ENCODE data around the gene KRTAP12-2.
"Not testable (repeated sequence)": the region's sequence is repeated elsewhere in the genome, so short reads cannot be mapped to it uniquely, and the experiment has no call there.

The KRTAP12-2 gene

DNA sequence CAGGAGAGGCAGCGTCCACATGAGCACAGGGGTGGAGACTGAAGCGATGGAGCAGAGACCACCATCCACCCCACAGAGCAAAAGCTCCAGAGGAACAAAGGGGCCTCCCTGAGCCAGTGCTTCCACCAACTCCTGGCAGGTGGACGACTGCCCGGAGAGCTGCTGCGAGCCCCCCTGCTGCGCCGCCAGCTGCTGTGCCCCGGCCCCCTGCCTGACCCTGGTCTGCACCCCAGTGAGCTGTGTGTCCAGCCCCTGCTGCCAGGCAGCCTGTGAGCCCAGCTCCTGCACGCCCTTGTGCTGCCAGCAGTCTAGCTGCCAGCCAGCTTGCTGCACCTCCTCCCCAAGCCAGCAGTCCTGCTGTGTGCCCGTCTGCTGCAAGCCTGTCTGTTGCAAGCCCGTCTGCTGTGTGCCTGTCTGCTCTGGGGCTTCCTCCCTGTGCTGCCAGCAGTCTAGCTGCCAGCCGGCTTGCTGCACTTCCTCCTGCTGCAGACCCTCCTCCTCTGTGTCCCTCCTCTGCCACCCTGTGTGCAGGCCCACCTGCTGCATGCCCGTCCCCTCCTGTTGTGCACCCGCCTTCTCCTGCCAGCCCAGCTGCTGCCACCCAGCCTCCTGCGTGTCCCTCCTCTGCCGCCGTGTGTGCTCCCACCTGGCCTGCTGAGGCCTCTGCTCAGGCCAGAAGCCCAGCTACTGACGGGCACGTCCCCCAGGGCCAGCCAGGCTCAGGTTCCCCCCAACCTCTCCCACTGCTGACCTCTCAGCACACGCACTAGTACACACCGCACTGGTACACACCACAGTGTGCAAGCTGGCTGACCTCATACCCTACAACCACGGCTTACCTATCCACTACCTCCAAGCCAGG lies 35.6 kb upstream of the KRTAP12-2 start:
- peak; percentile 76 for DNase-seq

DNA sequence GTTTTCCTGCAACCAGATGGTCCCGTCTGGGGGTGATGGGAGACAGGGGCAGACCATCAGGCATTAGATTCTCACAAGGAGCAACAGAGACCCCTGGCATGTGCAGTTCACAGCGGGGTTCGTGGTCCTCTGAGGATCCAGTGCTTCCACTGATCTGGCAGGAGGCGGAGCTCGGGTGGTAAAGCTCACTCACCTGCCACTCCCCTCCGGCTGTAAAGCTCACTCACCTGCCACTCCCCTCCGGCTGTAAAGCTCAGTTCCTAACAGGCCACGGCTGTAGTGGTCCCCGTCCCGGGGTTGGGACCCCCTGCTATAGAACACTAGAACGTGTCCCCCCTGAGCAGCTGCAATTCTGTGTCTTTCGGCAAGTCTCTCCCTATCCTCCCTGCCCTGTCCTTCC lies 34.8 kb upstream of the KRTAP12-2 start:
- peak; percentile 57 for DNase-seq

DNA sequence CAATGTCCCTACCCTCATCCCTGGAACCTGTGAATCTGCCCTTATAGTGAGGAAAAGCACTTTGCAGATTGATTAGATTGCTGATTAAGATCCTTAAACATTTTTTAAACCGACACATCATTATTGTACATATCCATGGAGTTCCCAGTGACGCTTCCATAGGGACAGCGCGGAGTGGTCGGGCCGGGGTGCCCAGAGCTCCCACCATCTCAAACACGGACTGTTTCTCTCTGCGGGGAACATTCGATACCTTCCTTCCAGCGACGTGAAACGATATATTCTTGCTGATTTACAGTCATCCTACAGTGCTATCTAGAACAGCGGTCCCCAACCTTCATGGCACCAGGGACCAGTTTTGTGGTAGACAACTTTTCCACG lies 34.3 kb upstream of the KRTAP12-2 start:
- no peak for DNase-seq

GRCh38 chr21:44700101-44701022 lies 33.6 kb upstream of the KRTAP12-2 start:
- no peak for DNase-seq

DNA sequence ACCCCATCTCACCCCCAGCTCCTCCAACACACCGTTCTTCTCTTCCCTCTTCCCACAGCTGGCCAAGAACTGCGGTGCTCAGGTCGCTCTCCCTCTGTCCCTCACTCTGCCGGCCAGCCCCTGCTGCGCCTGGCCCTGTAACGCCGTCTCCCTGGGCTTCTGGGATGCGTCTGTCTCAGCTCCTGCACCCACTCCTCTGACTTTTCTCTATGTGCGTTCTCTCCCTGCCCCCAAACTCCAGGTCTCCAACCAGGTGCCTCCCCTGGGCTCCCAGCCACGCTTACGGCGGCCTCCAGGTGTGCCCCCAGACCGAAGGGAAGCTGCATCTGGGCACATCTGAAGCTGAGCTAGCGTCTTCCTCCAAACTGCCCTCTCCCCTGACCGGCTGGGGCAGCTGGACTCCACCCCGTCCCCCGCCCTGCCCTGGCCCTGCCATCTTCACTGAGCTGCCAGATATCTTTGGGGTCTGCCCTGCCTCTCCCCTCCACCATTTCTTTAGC lies 32.8 kb upstream of the KRTAP12-2 start:
- DNase-seq: no peak

- no peak for DNase-seq
Measured at GRCh38 chr21:44697811-44698734, 31.3 kb upstream of the KRTAP12-2 start.

- not testable (repeated sequence) for DNase-seq
Measured at GRCh38 chr21:44697172-44697810, 30.6 kb upstream of the KRTAP12-2 start, which contains the start of gene KRTAP10-12. Gene KRTAP10-12 (plus strand): TSS chr21:44697172. CDS start chr21:44697202, 30 bp downstream.

- DNase-seq: no peak
Measured at GRCh38 chr21:44696572-44696971, 29.8 kb upstream of the KRTAP12-2 start.

GRCh38 chr21:44695641-44696040 lies 28.9 kb upstream of the KRTAP12-2 start:
- no peak for DNase-seq

DNA sequence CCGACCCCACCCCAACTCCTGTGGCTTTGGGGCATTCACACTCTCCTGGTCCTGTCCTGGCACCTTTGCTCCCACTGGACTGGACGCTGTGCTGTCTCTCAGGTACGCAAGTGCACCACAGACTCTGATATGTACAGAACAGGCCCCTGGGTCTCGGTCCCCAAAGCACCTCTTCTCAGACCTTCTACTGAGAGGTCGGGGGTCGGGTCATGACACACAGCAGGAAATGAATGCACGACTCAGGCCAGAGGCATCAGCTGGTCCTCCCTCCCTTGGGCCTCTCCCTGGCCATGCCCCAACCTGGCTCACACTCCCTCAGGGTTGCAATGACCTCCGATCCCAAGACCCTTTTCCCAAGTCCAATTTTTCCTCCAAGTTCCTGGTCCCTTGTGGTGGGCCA lies 28.5 kb upstream of the KRTAP12-2 start:
- DNase-seq: no peak

- no peak for DNase-seq
Measured at GRCh38 chr21:44694776-44695175, 28.0 kb upstream of the KRTAP12-2 start.

- DNase-seq: no peak
Measured at GRCh38 chr21:44692798-44693512, 26.2 kb upstream of the KRTAP12-2 start.

GRCh38 chr21:44691686-44692085 lies 25.0 kb upstream of the KRTAP12-2 start:
- no peak for DNase-seq

- not testable (repeated sequence) for DNase-seq
Measured at GRCh38 chr21:44689740-44690139, 23.0 kb upstream of the KRTAP12-2 start.

DNA sequence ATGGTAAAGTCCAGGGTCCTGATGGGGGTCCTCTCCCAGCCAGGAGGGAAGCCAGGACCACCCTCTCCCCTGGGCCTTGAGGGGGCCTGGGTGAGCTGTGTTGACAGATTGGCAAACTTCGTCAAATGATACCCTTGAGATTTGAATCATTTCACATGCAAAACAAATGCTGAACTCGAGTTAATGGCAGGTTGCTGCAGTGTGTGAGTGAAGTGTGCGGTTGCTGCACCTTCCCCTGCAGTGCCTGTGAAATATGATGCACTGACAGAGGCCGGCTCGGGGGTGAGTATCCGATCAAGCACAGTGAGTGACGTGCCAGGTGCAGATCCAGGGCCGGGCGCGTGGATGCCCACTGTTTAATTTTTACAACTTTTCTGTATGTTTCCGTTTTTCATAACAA lies 20.9 kb upstream of the KRTAP12-2 start:
- peak; percentile 76 for DNase-seq

DNA sequence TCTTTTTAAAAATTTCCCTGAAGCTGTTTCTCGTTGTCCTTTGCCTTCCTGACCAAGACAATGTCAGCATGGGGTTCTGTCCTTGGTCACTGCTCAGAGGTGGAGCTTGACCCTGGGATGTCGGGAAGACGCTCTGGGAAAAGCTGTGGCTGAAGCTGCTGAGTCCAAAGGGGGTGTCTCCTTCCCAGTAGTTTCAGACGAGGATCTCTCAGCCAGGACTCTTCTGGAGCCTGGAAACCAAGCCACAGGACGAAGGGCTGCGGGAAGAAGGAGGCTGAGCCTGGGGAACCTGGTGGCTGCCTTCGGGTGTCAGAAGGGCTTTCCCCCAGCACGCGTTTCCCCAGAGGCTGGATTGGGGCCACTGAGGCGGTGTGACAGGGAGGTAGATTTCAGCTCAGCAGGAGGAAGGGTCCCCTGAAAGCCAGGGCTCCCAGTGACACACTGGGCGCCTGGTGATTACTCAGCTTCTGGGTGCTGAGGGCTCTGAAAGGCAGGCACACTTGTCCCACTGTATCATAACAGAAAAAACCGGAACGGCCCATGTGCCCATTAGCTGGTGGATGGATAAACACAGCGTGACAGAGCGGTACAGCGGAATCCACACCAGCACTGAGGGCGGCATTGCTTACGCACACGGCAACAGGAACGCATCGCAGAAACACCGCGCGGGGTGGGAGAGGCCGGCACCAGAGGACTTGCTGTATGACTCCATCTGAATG lies 20.3 kb upstream of the KRTAP12-2 start:
- DNase-seq: peak; percentile 48

- no peak for DNase-seq
Measured at GRCh38 chr21:44686000-44686781, 19.5 kb upstream of the KRTAP12-2 start.

- DNase-seq: not testable (repeated sequence)
Measured at GRCh38 chr21:44685050-44685449, 18.3 kb upstream of the KRTAP12-2 start.

- no peak for DNase-seq
Measured at GRCh38 chr21:44684483-44684882, 17.8 kb upstream of the KRTAP12-2 start.

- no peak for DNase-seq
Measured at GRCh38 chr21:44684077-44684476, 17.4 kb upstream of the KRTAP12-2 start.
